WTC11 (cell line): Measurements from ENCODE around the gene MESP1. TPM values are rescaled to one million over a fixed set of nuclear protein-coding genes. Genes with fewer than 3 reads are reported as not detected.

Experiments used
- ATAC-seq: fragments of 200-7000 bp; cut with Tn5 transposase; 2 replicates; pipeline ENCODE4 v1.10.0; 2021; ENCODE audit warnings: mild to moderate bottlenecking, moderate library complexity
- CTCF ChIA-PET: fragments of 300-600 bp; sonication (Branson Sonifier 250); formaldehyde crosslinking; loops from one replicate; lab custom pipeline; 2021; ENCODE audit warnings: antibody characterized with exemption; lab: Charles Lee
- POLR2A ChIA-PET: fragments of 350-600 bp; sonication (Branson Sonifier 250); formaldehyde crosslinking; loops from one replicate; lab custom pipeline; 2021; ENCODE audit warnings: antibody characterized with exemption; lab: Charles Lee
- DNase-seq: peaks from one replicate; pipeline ENCODE4 v3.0.0; 2021; ENCODE audit warnings: low spot score
- H3K27ac Mint-ChIP-seq: 2 replicates; pipeline ENCODE4 v1.8.0; 2021; ENCODE audit warnings: mixed read lengths
- H3K27me3 Mint-ChIP-seq: 2 replicates; pipeline ENCODE4 v1.8.0; 2021; ENCODE audit warnings: low read depth, mild to moderate bottlenecking, moderate library complexity, mixed read lengths
- H3K36me3 Mint-ChIP-seq: 2 replicates; pipeline ENCODE4 v1.8.0; 2021; ENCODE audit warnings: mixed read lengths
- H3K4me1 Mint-ChIP-seq: 2 replicates; pipeline ENCODE4 v1.8.0; 2022; ENCODE audit warnings: mixed read lengths
- H3K4me3 Mint-ChIP-seq: 2 replicates; pipeline ENCODE4 v1.8.0; 2021; ENCODE audit warnings: mild to moderate bottlenecking, moderate library complexity, mixed read lengths
- H3K9me3 Mint-ChIP-seq: 2 replicates; pipeline ENCODE4 v1.8.0; 2021; ENCODE audit warnings: mixed read lengths
- ATF1 ChIP-seq: sonication (generic); formaldehyde crosslinking; IDR thresholded peaks from 2 replicates; pipeline ENCODE4 v1.8.1; 2023; ENCODE audit warnings: mild to moderate bottlenecking, moderate library complexity, missing genetic modification reagents
- CBFB ChIP-seq: sonication (generic); formaldehyde crosslinking; IDR thresholded peaks from 2 replicates; pipeline ENCODE4 v1.8.1; 2022; ENCODE audit warnings: mild to moderate bottlenecking, low read depth, missing genetic modification reagents
- ELF4 ChIP-seq: sonication (generic); formaldehyde crosslinking; IDR thresholded peaks from 2 replicates; pipeline ENCODE4 v1.8.1; 2022; ENCODE audit warnings: low read depth, mild to moderate bottlenecking, moderate library complexity, missing genetic modification reagents
- EMX1 ChIP-seq: fragments of 250-450 bp; sonication (Bioruptor Pico); IDR thresholded peaks from 2 replicates; pipeline ENCODE4 v1.8.0; 2021; ENCODE audit warnings: mild to moderate bottlenecking
- FOXK1 ChIP-seq: sonication (generic); formaldehyde crosslinking; IDR thresholded peaks from 2 replicates; pipeline ENCODE4 v1.8.0; 2022; ENCODE audit warnings: mild to moderate bottlenecking, moderate library complexity, missing genetic modification reagents
- GABPB1 ChIP-seq: sonication (generic); formaldehyde crosslinking; IDR thresholded peaks from 2 replicates; pipeline ENCODE4 v1.8.1; 2023; ENCODE audit warnings: mild to moderate bottlenecking, missing genetic modification reagents
- GRHL2 ChIP-seq: fragments of 250-450 bp; sonication (Bioruptor Pico); IDR thresholded peaks from 2 replicates; pipeline ENCODE4 v1.8.0; 2022; ENCODE audit warnings: mild to moderate bottlenecking, moderate library complexity; ENCODE audit not compliant: insufficient replicate concordance, severe bottlenecking
- KAT7 ChIP-seq: sonication (generic); formaldehyde crosslinking; IDR thresholded peaks from 2 replicates; pipeline ENCODE4 v1.8.1; 2023; ENCODE audit warnings: missing genetic modification reagents, mild to moderate bottlenecking, borderline replicate concordance
- NFATC4 ChIP-seq: fragments of 250-450 bp; sonication (Bioruptor Pico); IDR thresholded peaks from 2 replicates; pipeline ENCODE4 v1.9.0; 2021; ENCODE audit warnings: mild to moderate bottlenecking
- NR3C1 ChIP-seq: sonication (generic); formaldehyde crosslinking; conservative IDR thresholded peaks from 2 replicates; pipeline ENCODE4 v1.8.1; 2023; ENCODE audit warnings: low read depth, mild to moderate bottlenecking, missing genetic modification reagents
- RELA ChIP-seq: sonication (generic); formaldehyde crosslinking; IDR thresholded peaks from 2 replicates; pipeline ENCODE4 v1.8.1; 2022; ENCODE audit warnings: missing genetic modification reagents, mild to moderate bottlenecking, borderline replicate concordance
- SMAD3 ChIP-seq: sonication (generic); formaldehyde crosslinking; IDR thresholded peaks from 2 replicates; pipeline ENCODE4 v1.8.0; 2022; ENCODE audit warnings: missing genetic modification reagents, mild to moderate bottlenecking, borderline replicate concordance
- SP1 ChIP-seq: sonication (generic); formaldehyde crosslinking; conservative IDR thresholded peaks from 2 replicates; pipeline ENCODE4 v1.8.1; 2022; ENCODE audit warnings: missing genetic modification reagents
- TEAD1 ChIP-seq: sonication (generic); formaldehyde crosslinking; IDR thresholded peaks from 2 replicates; pipeline ENCODE4 v1.8.0; 2022; ENCODE audit warnings: mild to moderate bottlenecking, missing genetic modification reagents
- ZBTB21 ChIP-seq: sonication (generic); formaldehyde crosslinking; IDR thresholded peaks from 2 replicates; pipeline ENCODE4 v1.8.1; 2023; ENCODE audit warnings: mild to moderate bottlenecking, missing genetic modification reagents, borderline replicate concordance
- ZNF219 ChIP-seq: sonication (generic); formaldehyde crosslinking; IDR thresholded peaks from 2 replicates; pipeline ENCODE4 v1.8.0; 2023; ENCODE audit warnings: missing genetic modification reagents, mild to moderate bottlenecking, borderline replicate concordance
- ZNF263 ChIP-seq: sonication (generic); formaldehyde crosslinking; IDR thresholded peaks from 2 replicates; pipeline ENCODE4 v1.8.1; 2022; ENCODE audit warnings: low read depth, mild to moderate bottlenecking, moderate library complexity, missing genetic modification reagents
- total RNA-seq: library from RNA; stranded (reverse); gene quantifications from 3 replicates; pipeline ENCODE4 v1.2.3, GENCODE V29; 2021
- TF ChIP-seq, protein P1 (sequence below): fragments of 250-450 bp; sonication (Bioruptor Pico); IDR thresholded peaks from 2 replicates; pipeline ENCODE4 v1.9.0; 2021; ENCODE audit warnings: mild to moderate bottlenecking
- TF ChIP-seq, protein P2 (sequence below): sonication (generic); formaldehyde crosslinking; IDR thresholded peaks from 2 replicates; pipeline ENCODE4 v1.8.1; 2023; ENCODE audit warnings: mild to moderate bottlenecking, missing genetic modification reagents, moderate library complexity
- TF ChIP-seq, protein P3 (sequence below): sonication (generic); formaldehyde crosslinking; IDR thresholded peaks from 2 replicates; pipeline ENCODE4 v1.8.1; 2022; ENCODE audit warnings: low read depth, mild to moderate bottlenecking, moderate library complexity, missing genetic modification reagents, borderline replicate concordance
- TF ChIP-seq, protein P4 (sequence below): sonication (generic); formaldehyde crosslinking; IDR thresholded peaks from 2 replicates; pipeline ENCODE4 v1.8.0; 2023; ENCODE audit warnings: mild to moderate bottlenecking, missing genetic modification reagents
- TF ChIP-seq, protein P5 (sequence below): sonication (generic); formaldehyde crosslinking; IDR thresholded peaks from 2 replicates; pipeline ENCODE4 v1.8.1; 2023; ENCODE audit warnings: mild to moderate bottlenecking, missing genetic modification reagents

MESP1 gene
- total RNA-seq, 1 experiment from 2014 or later = 0.50 TPM

DNA sequence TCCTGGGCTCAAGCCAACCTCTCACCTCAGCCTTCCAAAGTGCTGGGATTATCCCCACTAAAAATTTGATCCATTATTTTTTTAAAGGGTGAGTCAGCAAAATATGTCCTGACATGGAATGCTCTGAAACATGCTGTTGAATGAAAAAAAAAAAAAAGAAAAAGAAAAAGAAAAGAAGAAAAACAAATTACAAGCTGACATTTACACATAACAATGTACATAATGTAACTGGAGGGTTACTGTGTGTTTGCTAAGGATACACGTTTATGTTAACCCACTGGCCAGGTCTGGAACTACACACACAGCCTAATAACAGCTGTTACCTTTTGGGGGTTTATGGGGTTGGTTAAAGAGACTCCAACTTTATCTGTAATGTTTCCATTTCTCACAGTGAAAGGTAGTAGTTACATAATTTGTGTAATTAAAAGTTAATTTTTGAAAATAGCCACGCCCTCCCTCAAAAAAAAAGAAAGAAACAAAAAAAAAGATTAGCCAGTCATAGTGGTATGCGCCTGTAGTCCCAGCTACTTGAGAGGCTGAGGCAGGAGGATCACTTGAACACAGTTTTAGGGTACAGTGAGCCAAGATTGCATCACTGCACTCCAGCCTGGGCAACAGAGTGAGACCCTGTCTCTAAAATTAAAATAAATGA lies 22.0 kb upstream of the MESP1 start:
- no peak for ATAC-seq
- POLR2A ChIA-PET = no interaction called here

DNA sequence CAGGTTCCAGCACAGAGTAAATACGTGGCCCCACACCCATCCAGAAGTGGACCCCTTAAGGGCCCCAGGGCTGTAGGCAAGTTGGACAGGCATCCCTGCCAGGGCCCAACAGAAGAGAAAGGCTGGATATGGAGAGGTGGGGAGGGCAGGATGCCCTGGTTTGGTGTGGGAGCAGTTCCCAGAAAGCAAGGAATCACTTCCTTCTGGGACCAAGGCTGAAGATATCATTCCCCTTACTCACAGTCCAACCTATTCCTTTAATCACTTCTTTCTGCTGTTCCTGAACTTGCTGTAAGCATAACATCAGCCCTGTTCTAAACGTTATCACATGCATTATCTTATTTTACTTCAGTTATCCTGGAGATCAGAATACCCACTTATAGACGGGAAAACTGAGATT lies 19.0 kb upstream of the MESP1 start:
- POLR2A ChIA-PET = no interaction called here
- no peaks in the 10 kb centered on the region for H3K9me3 Mint-ChIP-seq
- H3K4me1 Mint-ChIP-seq = no peaks in the 10 kb centered on the region
- H3K27me3 Mint-ChIP-seq = peaks cover 6% of the 10 kb centered on the region
- DNase-seq (no peak), ATAC-seq (no peak)
- no peak overlapping the region for H3K4me3 Mint-ChIP-seq
- no peak overlapping the region for H3K27ac Mint-ChIP-seq
- no peaks in the 10 kb centered on the region for H3K36me3 Mint-ChIP-seq
- TF ChIP-seq GABPB1 (no peak), EMX1 (CRISPR knock-in tag) (no peak), ZNF263 (CRISPR knock-in tag) (no peak), KAT7 (no peak), SMAD3 (CRISPR knock-in tag) (no peak), ATF1 (CRISPR knock-in tag) (no peak), GRHL2 (CRISPR knock-in tag) (no peak), ZBTB21 (CRISPR knock-in tag) (no peak), TEAD1 (CRISPR knock-in tag) (no peak), RELA (no peak), SP1 (CRISPR knock-in tag) (no peak), FOXK1 (CRISPR knock-in tag) (no peak), NR3C1 (CRISPR knock-in tag) (no peak), CBFB (CRISPR knock-in tag) (no peak), ZNF219 (CRISPR knock-in tag) (no peak), ELF4 (no peak)
- TF ChIP-seq, protein P1, sequence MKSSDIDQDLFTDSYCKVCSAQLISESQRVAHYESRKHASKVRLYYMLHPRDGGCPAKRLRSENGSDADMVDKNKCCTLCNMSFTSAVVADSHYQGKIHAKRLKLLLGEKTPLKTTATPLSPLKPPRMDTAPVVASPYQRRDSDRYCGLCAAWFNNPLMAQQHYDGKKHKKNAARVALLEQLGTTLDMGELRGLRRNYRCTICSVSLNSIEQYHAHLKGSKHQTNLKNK = no peak
- TF ChIP-seq, protein P2, sequence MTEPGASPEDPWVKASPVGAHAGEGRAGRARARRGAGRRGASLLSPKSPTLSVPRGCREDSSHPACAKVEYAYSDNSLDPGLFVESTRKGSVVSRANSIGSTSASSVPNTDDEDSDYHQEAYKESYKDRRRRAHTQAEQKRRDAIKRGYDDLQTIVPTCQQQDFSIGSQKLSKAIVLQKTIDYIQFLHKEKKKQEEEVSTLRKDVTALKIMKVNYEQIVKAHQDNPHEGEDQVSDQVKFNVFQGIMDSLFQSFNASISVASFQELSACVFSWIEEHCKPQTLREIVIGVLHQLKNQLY (CRISPR knock-in tag) = no peak
- TF ChIP-seq, protein P3, sequence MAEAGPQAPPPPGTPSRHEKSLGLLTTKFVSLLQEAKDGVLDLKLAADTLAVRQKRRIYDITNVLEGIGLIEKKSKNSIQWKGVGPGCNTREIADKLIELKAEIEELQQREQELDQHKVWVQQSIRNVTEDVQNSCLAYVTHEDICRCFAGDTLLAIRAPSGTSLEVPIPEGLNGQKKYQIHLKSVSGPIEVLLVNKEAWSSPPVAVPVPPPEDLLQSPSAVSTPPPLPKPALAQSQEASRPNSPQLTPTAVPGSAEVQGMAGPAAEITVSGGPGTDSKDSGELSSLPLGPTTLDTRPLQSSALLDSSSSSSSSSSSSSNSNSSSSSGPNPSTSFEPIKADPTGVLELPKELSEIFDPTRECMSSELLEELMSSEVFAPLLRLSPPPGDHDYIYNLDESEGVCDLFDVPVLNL (CRISPR knock-in tag) = no peak
- TF ChIP-seq, protein P4, sequence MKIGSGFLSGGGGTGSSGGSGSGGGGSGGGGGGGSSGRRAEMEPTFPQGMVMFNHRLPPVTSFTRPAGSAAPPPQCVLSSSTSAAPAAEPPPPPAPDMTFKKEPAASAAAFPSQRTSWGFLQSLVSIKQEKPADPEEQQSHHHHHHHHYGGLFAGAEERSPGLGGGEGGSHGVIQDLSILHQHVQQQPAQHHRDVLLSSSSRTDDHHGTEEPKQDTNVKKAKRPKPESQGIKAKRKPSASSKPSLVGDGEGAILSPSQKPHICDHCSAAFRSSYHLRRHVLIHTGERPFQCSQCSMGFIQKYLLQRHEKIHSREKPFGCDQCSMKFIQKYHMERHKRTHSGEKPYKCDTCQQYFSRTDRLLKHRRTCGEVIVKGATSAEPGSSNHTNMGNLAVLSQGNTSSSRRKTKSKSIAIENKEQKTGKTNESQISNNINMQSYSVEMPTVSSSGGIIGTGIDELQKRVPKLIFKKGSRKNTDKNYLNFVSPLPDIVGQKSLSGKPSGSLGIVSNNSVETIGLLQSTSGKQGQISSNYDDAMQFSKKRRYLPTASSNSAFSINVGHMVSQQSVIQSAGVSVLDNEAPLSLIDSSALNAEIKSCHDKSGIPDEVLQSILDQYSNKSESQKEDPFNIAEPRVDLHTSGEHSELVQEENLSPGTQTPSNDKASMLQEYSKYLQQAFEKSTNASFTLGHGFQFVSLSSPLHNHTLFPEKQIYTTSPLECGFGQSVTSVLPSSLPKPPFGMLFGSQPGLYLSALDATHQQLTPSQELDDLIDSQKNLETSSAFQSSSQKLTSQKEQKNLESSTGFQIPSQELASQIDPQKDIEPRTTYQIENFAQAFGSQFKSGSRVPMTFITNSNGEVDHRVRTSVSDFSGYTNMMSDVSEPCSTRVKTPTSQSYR (CRISPR knock-in tag) = no peak
- CTCF ChIA-PET = interaction anchor here (1.2 to 7.1 kb wide), 2 partner anchors 8 to 11 kb away, joined by 3 to 63 read pairs; no protein-coding TSS in a partner anchor

More for the DNA sequence above, 22.0 kb upstream of the MESP1 start:
- TF ChIP-seq, protein P5, sequence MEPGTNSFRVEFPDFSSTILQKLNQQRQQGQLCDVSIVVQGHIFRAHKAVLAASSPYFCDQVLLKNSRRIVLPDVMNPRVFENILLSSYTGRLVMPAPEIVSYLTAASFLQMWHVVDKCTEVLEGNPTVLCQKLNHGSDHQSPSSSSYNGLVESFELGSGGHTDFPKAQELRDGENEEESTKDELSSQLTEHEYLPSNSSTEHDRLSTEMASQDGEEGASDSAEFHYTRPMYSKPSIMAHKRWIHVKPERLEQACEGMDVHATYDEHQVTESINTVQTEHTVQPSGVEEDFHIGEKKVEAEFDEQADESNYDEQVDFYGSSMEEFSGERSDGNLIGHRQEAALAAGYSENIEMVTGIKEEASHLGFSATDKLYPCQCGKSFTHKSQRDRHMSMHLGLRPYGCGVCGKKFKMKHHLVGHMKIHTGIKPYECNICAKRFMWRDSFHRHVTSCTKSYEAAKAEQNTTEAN = no peak
- no peak for TF ChIP-seq NFATC4 (CRISPR knock-in tag)
- no peaks in the 10 kb centered on the region for H3K36me3 Mint-ChIP-seq
- DNase-seq = no peak
- peaks cover 29% of the 10 kb centered on the region for H3K27me3 Mint-ChIP-seq
- H3K4me3 Mint-ChIP-seq = no peak overlapping the region
- H3K4me1 Mint-ChIP-seq = 0 out of 2 replicates have a peak, but pooled peaks cover 2% of the 10 kb centered on the region
- H3K27ac Mint-ChIP-seq = no peak overlapping the region
- CTCF ChIA-PET = interaction anchor here (0.6 to 7.1 kb wide), 14 partner anchors 11 to 258 kb away, joined by 3 to 63 read pairs (median 4); partner anchors contain the start of gene MESP1
- H3K9me3 Mint-ChIP-seq = no peaks in the 10 kb centered on the region
